Measurements from ENCODE around the gene ZNF750. TPM values are rescaled to one million over a fixed set of nuclear protein-coding genes. Genes with fewer than 3 reads are reported as not detected.

The ZNF750 gene
- total RNA-seq, 1 experiment from 2014 or later = not detected

- Histone ChIP-seq H3K27ac (no peak overlapping the region), H3K36me3 (peaks cover 12% of the 10 kb centered on the region), H3K27me3 (replicated peaks) (no peaks in the 10 kb centered on the region), H3K9me3 (replicated peaks) (no peaks in the 10 kb centered on the region), H3K4me1 (replicated peaks) (no peaks in the 10 kb centered on the region), H3K4me3 (no peak overlapping the region)
- DNase-seq (ENCODE audit: low read depth in 1 of 2, low spot score in 2 of 2) = no peak
These were observed 2.2 kb upstream of the ZNF750 start for GRCh38 chr17:82841921-82842596.

GRCh38 chr17:82840431-82840831 lies 609 bp upstream of the ZNF750 start:
- Histone ChIP-seq H3K27me3 (replicated peaks) (no peaks in the 10 kb centered on the region), H3K9me3 (replicated peaks) (0 out of 2 replicates have a peak, but pooled peaks cover 2% of the 10 kb centered on the region), H3K4me1 (replicated peaks) (no peaks in the 10 kb centered on the region), H3K36me3 (peaks cover 6% of the 10 kb centered on the region; the same call in 1 of the 2 replicates), H3K27ac (no peak overlapping the region), H3K4me3 (no peak overlapping the region)
- no peak for DNase-seq (ENCODE audit: low read depth in 1 of 2, low spot score in 2 of 2)

- 0 out of 2 replicates have a peak, but pooled peaks cover 2% of the 10 kb centered on the region for H3K9me3 ChIP-seq (replicated peaks)
- no peak overlapping the region for H3K4me3 ChIP-seq
- peaks cover 6% of the 10 kb centered on the region; the same call in 1 of the 2 replicates for H3K36me3 ChIP-seq
- no peak overlapping the region for H3K27ac ChIP-seq
- H3K27me3 ChIP-seq (replicated peaks) = no peaks in the 10 kb centered on the region
- no peaks in the 10 kb centered on the region for H3K4me1 ChIP-seq (replicated peaks)
- no peak for DNase-seq (ENCODE audit: low read depth in 1 of 2, low spot score in 2 of 2)
These were observed 1.3 kb downstream of the ZNF750 start for GRCh38 chr17:82838386-82839063.

- Histone ChIP-seq H3K4me3 (no peak overlapping the region), H3K27me3 (replicated peaks) (no peaks in the 10 kb centered on the region), H3K4me1 (replicated peaks) (no peaks in the 10 kb centered on the region), H3K36me3 (peaks cover 12% of the 10 kb centered on the region; the same call in 1 of the 2 replicates), H3K27ac (no peak overlapping the region), H3K9me3 (replicated peaks) (0 out of 2 replicates have a peak, but pooled peaks cover 2% of the 10 kb centered on the region)
- no peak for DNase-seq (ENCODE audit: low read depth in 1 of 2, low spot score in 2 of 2)
These were observed 2.1 kb downstream of the ZNF750 start for GRCh38 chr17:82837586-82838320.

- Histone ChIP-seq H3K9me3 (replicated peaks) (0 out of 2 replicates have a peak, but pooled peaks cover 2% of the 10 kb centered on the region), H3K27me3 (replicated peaks) (no peaks in the 10 kb centered on the region), H3K4me1 (replicated peaks) (no peaks in the 10 kb centered on the region), H3K27ac (no peak overlapping the region), H3K4me3 (no peak overlapping the region), H3K36me3 (peaks cover 20% of the 10 kb centered on the region; the same call in 1 of the 2 replicates)
- DNase-seq (ENCODE audit: low read depth in 1 of 2, low spot score in 2 of 2) = no peak
These were observed 2.9 kb downstream of the ZNF750 start for GRCh38 chr17:82836823-82837357.

- Histone ChIP-seq H3K4me3 (no peak overlapping the region), H3K36me3 (peaks cover 26% of the 10 kb centered on the region; the same call in 1 of the 2 replicates), H3K27ac (no peak overlapping the region), H3K4me1 (replicated peaks) (no peaks in the 10 kb centered on the region), H3K27me3 (replicated peaks) (no peaks in the 10 kb centered on the region), H3K9me3 (replicated peaks) (0 out of 2 replicates have a peak, but pooled peaks cover 2% of the 10 kb centered on the region)
- no peak for DNase-seq (ENCODE audit: low read depth in 1 of 2, low spot score in 2 of 2)
These were observed 3.9 kb downstream of the ZNF750 start for GRCh38 chr17:82835766-82836512.

GRCh38 chr17:82835122-82835521 lies 4.7 kb downstream of the ZNF750 start:
- no peak for DNase-seq (ENCODE audit: low read depth in 1 of 2, low spot score in 2 of 2)
- H3K4me3 ChIP-seq = no peak overlapping the region
- no peak overlapping the region for H3K27ac ChIP-seq
- H3K9me3 ChIP-seq (replicated peaks) = 0 out of 2 replicates have a peak, but pooled peaks cover 2% of the 10 kb centered on the region
- no peaks in the 10 kb centered on the region for H3K4me1 ChIP-seq (replicated peaks)
- no peaks in the 10 kb centered on the region for H3K27me3 ChIP-seq (replicated peaks)
- H3K36me3 ChIP-seq = peaks cover 32% of the 10 kb centered on the region

- no peak for DNase-seq (ENCODE audit: low read depth in 1 of 2, low spot score in 2 of 2)
- 0 out of 2 replicates have a peak, but pooled peaks cover 2% of the 10 kb centered on the region for H3K9me3 ChIP-seq (replicated peaks)
- H3K27me3 ChIP-seq (replicated peaks) = no peaks in the 10 kb centered on the region
- H3K4me1 ChIP-seq (replicated peaks) = no peaks in the 10 kb centered on the region
- H3K4me3 ChIP-seq = no peak overlapping the region
- no peak overlapping the region for H3K27ac ChIP-seq
- H3K36me3 ChIP-seq = peaks cover 42% of the 10 kb centered on the region
These were observed 6.8 kb downstream of the ZNF750 start for GRCh38 chr17:82832881-82833475.

- Histone ChIP-seq H3K4me3 (no peak overlapping the region), H3K27ac (no peak overlapping the region), H3K27me3 (replicated peaks) (no peaks in the 10 kb centered on the region), H3K36me3 (peaks cover 44% of the 10 kb centered on the region), H3K4me1 (replicated peaks) (no peaks in the 10 kb centered on the region), H3K9me3 (replicated peaks) (0 out of 2 replicates have a peak, but pooled peaks cover 2% of the 10 kb centered on the region)
- no peak for DNase-seq (ENCODE audit: low read depth in 1 of 2, low spot score in 2 of 2)
These were observed 7.4 kb downstream of the ZNF750 start for GRCh38 chr17:82832411-82832810.

- Histone ChIP-seq H3K4me1 (replicated peaks) (no peaks in the 10 kb centered on the region), H3K27me3 (replicated peaks) (no peaks in the 10 kb centered on the region), H3K36me3 (peaks cover 47% of the 10 kb centered on the region), H3K9me3 (replicated peaks) (0 out of 2 replicates have a peak, but pooled peaks cover 2% of the 10 kb centered on the region), H3K4me3 (no peak overlapping the region), H3K27ac (no peak overlapping the region)
- DNase-seq (ENCODE audit: low read depth in 1 of 2, low spot score in 2 of 2) = no peak
These were observed 8.0 kb downstream of the ZNF750 start for GRCh38 chr17:82831818-82832200.

- Histone ChIP-seq H3K4me1 (replicated peaks) (no peaks in the 10 kb centered on the region), H3K27me3 (replicated peaks) (no peaks in the 10 kb centered on the region)
- no peak for DNase-seq (ENCODE audit: low read depth in 1 of 2, low spot score in 2 of 2)
These were observed 8.6 kb downstream of the ZNF750 start for GRCh38 chr17:82831041-82831817.

GRCh38 chr17:82830249-82830661 lies 9.6 kb downstream of the ZNF750 start:
- no peak for DNase-seq (ENCODE audit: low read depth in 1 of 2, low spot score in 2 of 2)
- H3K27me3 ChIP-seq (replicated peaks) = no peaks in the 10 kb centered on the region
- no peaks in the 10 kb centered on the region for H3K4me1 ChIP-seq (replicated peaks)
- no peak overlapping the region for H3K27ac ChIP-seq
- H3K36me3 ChIP-seq = peaks cover 45% of the 10 kb centered on the region
- no peaks in the 10 kb centered on the region for H3K9me3 ChIP-seq (replicated peaks)
- no peak overlapping the region for H3K4me3 ChIP-seq

More at GRCh38 chr17:82831041-82831817, 8.6 kb downstream of the ZNF750 start:
- Histone ChIP-seq H3K9me3 (replicated peaks) (0 out of 2 replicates have a peak, but pooled peaks cover 2% of the 10 kb centered on the region), H3K4me3 (no peak overlapping the region), H3K27ac (no peak overlapping the region), H3K36me3 (peaks cover 50% of the 10 kb centered on the region)

All from SJSA1 (cell line).